ENCODE measurements around the gene MDFIC.
"Not testable (repeated sequence)": the region's sequence is repeated elsewhere in the genome, so short reads cannot be mapped to it uniquely, and the experiment has no call there.

Gene MDFIC

GRCh38 chr7:114885836-114886235, 36.1 kb upstream of the MDFIC start:
- H3K36me3 ChIP-seq (ENCODE audit: control insufficient read depth in 1 of 2, insufficient read depth in 2 of 2, low read length in 2 of 2): no peaks in the 10 kb centered on the region
- no peak overlapping the region for H3K27ac ChIP-seq (ENCODE audit: low read depth, low read length)
- H3K18ac ChIP-seq (ENCODE audit: low read length): no peak overlapping the region
- no peak overlapping the region for H4K8ac ChIP-seq (ENCODE audit: low read depth, low read length)
- H3K14ac ChIP-seq (ENCODE audit: low read length): no peak overlapping the region
- H3K23ac ChIP-seq (ENCODE audit: low read length): no peak overlapping the region
- H2AK5ac ChIP-seq (ENCODE audit: low read length): no peak overlapping the region
- H2BK12ac ChIP-seq (ENCODE audit: low read length): no peak overlapping the region
- H3K4me2 ChIP-seq (ENCODE audit: low read length): no peak overlapping the region
- H3K4ac ChIP-seq (ENCODE audit: low read depth, low read length): no peak overlapping the region
- no peaks in the 10 kb centered on the region for H3K79me2 ChIP-seq (ENCODE audit: control insufficient read depth, insufficient read depth, low read length, poor library complexity)
- no peak overlapping the region for H4K12ac ChIP-seq (ENCODE audit: low read depth, low read length)
- H4K91ac ChIP-seq (ENCODE audit: low read depth, low read length): no peak overlapping the region
- no peak overlapping the region for H2BK5ac ChIP-seq (ENCODE audit: low read depth, low read length, poor library complexity)
- no peak overlapping the region for H3K9ac ChIP-seq (ENCODE audit: low read length)
- H3K79me1 ChIP-seq (ENCODE audit: low read length): peaks cover 1% of the 10 kb centered on the region
- H2BK120ac ChIP-seq (ENCODE audit: insufficient read depth, low read length, poor library complexity): no peak overlapping the region
- H3K27me3 ChIP-seq (ENCODE audit: insufficient read depth, low read length): no peaks in the 10 kb centered on the region
- DNase-seq: no peak
- no peak overlapping the region for H3K4me3 ChIP-seq (ENCODE audit: low read depth, low read length)
- no peak overlapping the region for H2AFZ ChIP-seq (ENCODE audit: insufficient read depth, low read length, poor library complexity)
- H3K4me1 ChIP-seq (ENCODE audit: control insufficient read depth in 1 of 2, insufficient read depth in 2 of 2, low read length in 2 of 2): peaks cover 0 to 3% of the 10 kb centered on the region in 2 experiments
- no peaks in the 10 kb centered on the region for H3K9me3 ChIP-seq (ENCODE audit: insufficient read depth, low read depth, low read length)

GRCh38 chr7:114886241-114886640, 35.7 kb upstream of the MDFIC start:
- Histone ChIP-seq H3K79me2 (ENCODE audit: control insufficient read depth, insufficient read depth, low read length, poor library complexity) (no peaks in the 10 kb centered on the region), H4K12ac (ENCODE audit: low read depth, low read length) (no peak overlapping the region), H2BK5ac (ENCODE audit: low read depth, low read length, poor library complexity) (no peak overlapping the region), H4K91ac (ENCODE audit: low read depth, low read length) (no peak overlapping the region), H3K4ac (ENCODE audit: low read depth, low read length) (no peak overlapping the region), H3K9me3 (ENCODE audit: insufficient read depth, low read depth, low read length) (no peaks in the 10 kb centered on the region), H3K9ac (ENCODE audit: low read length) (no peak overlapping the region), H3K36me3 (ENCODE audit: control insufficient read depth in 1 of 2, insufficient read depth in 2 of 2, low read length in 2 of 2) (no peaks in the 10 kb centered on the region), H2BK120ac (ENCODE audit: insufficient read depth, low read length, poor library complexity) (no peak overlapping the region), H2AK5ac (ENCODE audit: low read length) (no peak overlapping the region), H2AFZ (ENCODE audit: insufficient read depth, low read length, poor library complexity) (no peak overlapping the region), H3K79me1 (ENCODE audit: low read length) (peaks cover 1% of the 10 kb centered on the region), H3K4me1 (ENCODE audit: control insufficient read depth in 1 of 2, insufficient read depth in 2 of 2, low read length in 2 of 2) (peaks cover 0 to 3% of the 10 kb centered on the region in 2 experiments), H4K8ac (ENCODE audit: low read depth, low read length) (no peak overlapping the region), H3K27ac (ENCODE audit: low read depth, low read length) (no peak overlapping the region), H3K27me3 (ENCODE audit: insufficient read depth, low read length) (no peaks in the 10 kb centered on the region), H3K4me2 (ENCODE audit: low read length) (no peak overlapping the region), H3K18ac (ENCODE audit: low read length) (no peak overlapping the region), H3K14ac (ENCODE audit: low read length) (no peak overlapping the region), H3K4me3 (ENCODE audit: low read depth, low read length) (no peak overlapping the region), H3K23ac (ENCODE audit: low read length) (no peak overlapping the region), H2BK12ac (ENCODE audit: low read length) (no peak overlapping the region)
- no CpG with 5 or more reads among the region's 2 CpGs for WGBS (ENCODE audit: extremely low coverage, insufficient coverage, insufficient read length)
- no peak for DNase-seq

GRCh38 chr7:114889116-114889515, 32.8 kb upstream of the MDFIC start:
- not testable (repeated sequence) for H2BK120ac ChIP-seq (ENCODE audit: insufficient read depth, low read length, poor library complexity); H3K36me3 ChIP-seq (ENCODE audit: control insufficient read depth in 1 of 2, insufficient read depth in 2 of 2, low read length in 2 of 2); H3K9me3 ChIP-seq (ENCODE audit: insufficient read depth, low read depth, low read length); H4K12ac ChIP-seq (ENCODE audit: low read depth, low read length); H3K18ac ChIP-seq (ENCODE audit: low read length); H3K23ac ChIP-seq (ENCODE audit: low read length); H3K79me2 ChIP-seq (ENCODE audit: control insufficient read depth, insufficient read depth, low read length, poor library complexity); H3K4me1 ChIP-seq (ENCODE audit: control insufficient read depth in 1 of 2, insufficient read depth in 2 of 2, low read length in 2 of 2); DNase-seq; H3K14ac ChIP-seq (ENCODE audit: low read length); H2BK5ac ChIP-seq (ENCODE audit: low read depth, low read length, poor library complexity); H2AFZ ChIP-seq (ENCODE audit: insufficient read depth, low read length, poor library complexity); H2BK12ac ChIP-seq (ENCODE audit: low read length); H3K79me1 ChIP-seq (ENCODE audit: low read length); H3K4ac ChIP-seq (ENCODE audit: low read depth, low read length); H2AK5ac ChIP-seq (ENCODE audit: low read length); H3K9ac ChIP-seq (ENCODE audit: low read length); H3K27me3 ChIP-seq (ENCODE audit: insufficient read depth, low read length); H4K8ac ChIP-seq (ENCODE audit: low read depth, low read length); H3K4me2 ChIP-seq (ENCODE audit: low read length); H3K4me3 ChIP-seq (ENCODE audit: low read depth, low read length)
- no CpG with 5 or more reads among the region's 3 CpGs for WGBS (ENCODE audit: extremely low coverage, insufficient coverage, insufficient read length)
- peak overlapping the region; percentile 11 for H4K91ac ChIP-seq (ENCODE audit: low read depth, low read length)
- peak overlapping the region; percentile 54 for H3K27ac ChIP-seq (ENCODE audit: low read depth, low read length)

- no peak overlapping the region for H2AFZ ChIP-seq (ENCODE audit: insufficient read depth, low read length, poor library complexity)
- H3K23ac ChIP-seq (ENCODE audit: low read length): no peak overlapping the region
- no peak overlapping the region for H4K8ac ChIP-seq (ENCODE audit: low read depth, low read length)
- H3K9me3 ChIP-seq (ENCODE audit: insufficient read depth, low read depth, low read length): no peaks in the 10 kb centered on the region
- no peaks in the 10 kb centered on the region for H3K79me1 ChIP-seq (ENCODE audit: low read length)
- H3K14ac ChIP-seq (ENCODE audit: low read length): no peak overlapping the region
- H4K12ac ChIP-seq (ENCODE audit: low read depth, low read length): no peak overlapping the region
- H2BK12ac ChIP-seq (ENCODE audit: low read length): no peak overlapping the region
- no peaks in the 10 kb centered on the region for H3K27me3 ChIP-seq (ENCODE audit: insufficient read depth, low read length)
- no peak overlapping the region for H3K4me2 ChIP-seq (ENCODE audit: low read length)
- H3K27ac ChIP-seq (ENCODE audit: low read depth, low read length): peak overlapping the region; percentile 53
- DNase-seq: peak; percentile 36 to 77
- H2BK120ac ChIP-seq (ENCODE audit: insufficient read depth, low read length, poor library complexity): no peak overlapping the region
- no peak overlapping the region for H3K9ac ChIP-seq (ENCODE audit: low read length)
- no CpG with 5 or more reads among the region's 3 CpGs for WGBS (ENCODE audit: extremely low coverage, insufficient coverage, insufficient read length)
- H4K91ac ChIP-seq (ENCODE audit: low read depth, low read length): no peak overlapping the region
- H3K4ac ChIP-seq (ENCODE audit: low read depth, low read length): no peak overlapping the region
- no peak overlapping the region for H2BK5ac ChIP-seq (ENCODE audit: low read depth, low read length, poor library complexity)
- H3K18ac ChIP-seq (ENCODE audit: low read length): no peak overlapping the region
- no peaks in the 10 kb centered on the region for H3K36me3 ChIP-seq (ENCODE audit: control insufficient read depth in 1 of 2, insufficient read depth in 2 of 2, low read length in 2 of 2)
- no peak overlapping the region for H3K4me3 ChIP-seq (ENCODE audit: low read depth, low read length)
- no peaks in the 10 kb centered on the region for H3K79me2 ChIP-seq (ENCODE audit: control insufficient read depth, insufficient read depth, low read length, poor library complexity)
- H3K4me1 ChIP-seq (ENCODE audit: control insufficient read depth in 1 of 2, insufficient read depth in 2 of 2, low read length in 2 of 2): peaks cover 0 to 3% of the 10 kb centered on the region in 2 experiments
- no peak overlapping the region for H2AK5ac ChIP-seq (ENCODE audit: low read length)
These were observed 32.1 kb upstream of the MDFIC start for GRCh38 chr7:114889646-114890285.

Measured in trophoblast cell (in vitro differentiated cells and primary cell).